DMS79 treated with DMSO at 0.1 percent for 48 hours (cell line): ENCODE measurements around the gene FEM1C.

Experiments
- DNase-seq: peaks from one replicate; lab custom pipeline; 2025; lab: John Stamatoyannopoulos, UW

Gene FEM1C

GRCh38 chr5:115477581-115477980 is 67.0 kb downstream of the FEM1C start:
- DNase-seq, result no peak

GRCh38 chr5:115475788-115476187 is 68.8 kb downstream of the FEM1C start:
- no peak for DNase-seq

GRCh38 chr5:115472271-115473025 is 72.1 kb downstream of the FEM1C start:
- peak; percentile 39 for DNase-seq

- no peak for DNase-seq
Measured at GRCh38 chr5:115471345-115472063, 73.1 kb downstream of the FEM1C start.

GRCh38 chr5:115470921-115471320 is 73.7 kb downstream of the FEM1C start:
- DNase-seq, result no peak
